Right lobe of liver (tissue), 4 donors: ENCODE results near the gene FAM168A.

Experiments used
- CTCF ChIP-seq, 4 donors: fragments of 200-600 bp in 3 of 4; fragments of 450-650 bp in 1 of 4; IDR thresholded peaks; one replicate each; pipeline versions ENCODE4 v1.5.1 to v1.8.0; 2016 to 2022; ENCODE audit warnings: antibody characterized with exemption in 4 of 4, mild to moderate bottlenecking in 2 of 4
- POLR2A ChIP-seq: fragments of 450-650 bp; IDR thresholded peaks from one replicate; pipeline ENCODE4 v1.6.1; 2017; ENCODE audit warnings: antibody characterized with exemption, mild to moderate bottlenecking
- donor health status: DM: no; HTN: no; CAD: no.
- donor health status: DM: no; HTN: no; CAD: no.
- donor health status: DM: no; HTN: yes; CAD: no.

- TF ChIP-seq CTCF (IDR thresholded peaks at IDR 0.05) (no peak), POLR2A (no peak)
Observed at GRCh38 chr11:73473252-73473651, 124.7 kb downstream of the FAM168A start.
